Epithelial cell of prostate (primary cell): Measurements from ENCODE around the gene NOL4L.

ENCODE experiments used
- DNase-seq: peaks from one replicate; pipeline ENCODE4 v3.0.0-alpha.2; 2011; ENCODE audit warnings: low read depth, low spot score
- H3K27ac ChIP-seq: fragments of 450-650 bp; 2 replicates; pipeline ENCODE4 v1.5.1; 2017; ENCODE audit warnings: mild to moderate bottlenecking

NOL4L gene

GRCh38 chr20:32490942-32491763 is 94.0 kb downstream of the NOL4L start:
- no peak for DNase-seq
- H3K27ac ChIP-seq, result no peak overlapping the region

- no peak for DNase-seq
- no peak overlapping the region for H3K27ac ChIP-seq
Measured at GRCh38 chr20:32488066-32488838, 96.9 kb downstream of the NOL4L start.

GRCh38 chr20:32487381-32487780 is 97.8 kb downstream of the NOL4L start:
- no peak for DNase-seq
- no peak overlapping the region for H3K27ac ChIP-seq

GRCh38 chr20:32485770-32486478 is 99.2 kb downstream of the NOL4L start:
- no peak for DNase-seq
- no peak overlapping the region for H3K27ac ChIP-seq

GRCh38 chr20:32484958-32485769 is 100.0 kb downstream of the NOL4L start:
- peak overlapping the region; percentile 48 for H3K27ac ChIP-seq
- no peak for DNase-seq

GRCh38 chr20:32484225-32484957 is 100.7 kb downstream of the NOL4L start:
- no peak for DNase-seq
- H3K27ac ChIP-seq, result peak overlapping the region; percentile 48

- H3K27ac ChIP-seq, result peak overlapping the region; percentile 48
- no peak for DNase-seq
Measured at GRCh38 chr20:32483351-32484224, 101.5 kb downstream of the NOL4L start.

- H3K27ac ChIP-seq, result peak overlapping the region; percentile 48
Measured at GRCh38 chr20:32482442-32483261, 102.5 kb downstream of the NOL4L start.

GRCh38 chr20:32482143-32482441 is 103.0 kb downstream of the NOL4L start:
- no peak for DNase-seq
- no peak overlapping the region for H3K27ac ChIP-seq

More at GRCh38 chr20:32482442-32483261, 102.5 kb downstream of the NOL4L start:
- no peak for DNase-seq

GRCh38 chr20:32481311-32482142 is 103.6 kb downstream of the NOL4L start:
- H3K27ac ChIP-seq, result no peak overlapping the region

GRCh38 chr20:32480371-32481241 is 104.5 kb downstream of the NOL4L start:
- H3K27ac ChIP-seq, result no peak overlapping the region
- DNase-seq, result no peak

More at GRCh38 chr20:32481311-32482142, 103.6 kb downstream of the NOL4L start:
- no peak for DNase-seq

GRCh38 chr20:32479697-32480171 is 105.4 kb downstream of the NOL4L start:
- no peak for DNase-seq
- H3K27ac ChIP-seq, result no peak overlapping the region

- H3K27ac ChIP-seq, result no peak overlapping the region
- DNase-seq, result no peak
Measured at GRCh38 chr20:32479012-32479411, 106.1 kb downstream of the NOL4L start.

- no peak for DNase-seq
- H3K27ac ChIP-seq, result no peak overlapping the region
Measured at GRCh38 chr20:32478576-32478975, 106.6 kb downstream of the NOL4L start.

- no peak overlapping the region for H3K27ac ChIP-seq
- DNase-seq, result no peak
Measured at GRCh38 chr20:32477594-32478512, 107.3 kb downstream of the NOL4L start.
